Effector CD4-positive, alpha-beta T cell (primary cell): ENCODE results near the gene GJA1.
"Not testable (repeated sequence)": the region's sequence is repeated elsewhere in the genome, so short reads cannot be mapped to it uniquely, and the experiment has no call there.

Source experiments
- DNase-seq: peaks from one replicate; pipeline ENCODE4 v3.0.0-alpha.2; 2020

The GJA1 gene

GRCh38 chr6:121437851-121438651, 2.6 kb downstream of the GJA1 start:
- no peak for DNase-seq

- DNase-seq, result no peak
These were observed 3.4 kb downstream of the GJA1 start for GRCh38 chr6:121438869-121439268.

DNA sequence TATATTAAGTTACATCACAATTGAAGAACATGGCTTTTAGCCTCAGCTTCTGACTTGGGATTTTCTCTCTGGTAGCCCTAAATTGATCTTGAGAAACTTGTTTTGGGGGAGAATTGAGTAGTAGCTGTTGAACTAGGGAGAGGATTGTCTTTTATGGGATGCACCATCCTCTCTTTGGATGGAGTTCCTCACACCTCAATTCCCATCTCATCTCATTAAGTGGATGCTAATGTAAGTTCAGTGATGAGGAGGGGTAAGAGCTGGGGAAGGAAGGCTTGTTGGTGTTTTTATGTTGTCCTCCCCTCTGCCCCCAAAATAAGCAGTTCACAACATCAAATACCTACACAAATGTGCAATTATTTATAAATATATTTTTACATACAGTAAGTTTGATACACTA, 4.0 kb downstream of the GJA1 start:
- no peak for DNase-seq

DNA sequence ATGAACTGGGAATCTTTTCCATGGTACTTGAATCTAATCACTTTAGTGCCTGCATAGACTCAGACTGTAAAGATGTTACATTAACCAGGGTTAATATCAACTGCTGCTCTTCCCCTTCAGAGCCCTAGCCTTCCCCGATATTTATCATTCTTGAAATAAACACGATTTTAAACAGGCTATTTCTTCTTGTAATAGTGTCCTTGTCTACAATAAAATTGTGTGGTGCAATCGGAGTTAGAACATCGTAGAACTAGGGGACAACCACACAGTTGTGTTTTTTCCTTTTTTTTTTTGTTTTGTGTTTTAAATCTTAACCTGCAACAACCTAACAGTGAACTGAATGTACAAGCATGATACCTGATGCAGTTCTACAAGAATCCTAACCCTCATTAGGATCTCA, 4.5 kb downstream of the GJA1 start:
- no peak for DNase-seq

DNA sequence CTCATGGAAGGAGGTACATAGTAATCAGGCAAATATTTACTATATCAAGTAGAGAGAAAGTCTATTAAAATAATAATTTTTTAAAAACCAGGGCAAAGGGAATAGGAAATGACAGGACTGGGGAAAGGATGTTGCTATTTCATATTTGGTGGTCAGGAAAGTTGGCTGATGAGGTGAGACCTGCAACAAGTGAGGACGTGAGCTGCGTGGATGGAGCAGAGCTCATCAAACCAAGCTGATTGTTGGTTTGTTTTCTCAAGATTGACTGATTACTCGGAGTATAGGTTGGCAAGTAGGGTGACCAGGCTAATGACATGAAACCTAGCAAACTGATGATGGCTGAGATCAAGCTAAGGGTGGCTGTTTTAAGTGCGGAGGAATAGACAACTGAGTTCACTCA, 6.0 kb downstream of the GJA1 start:
- no peak for DNase-seq

DNA sequence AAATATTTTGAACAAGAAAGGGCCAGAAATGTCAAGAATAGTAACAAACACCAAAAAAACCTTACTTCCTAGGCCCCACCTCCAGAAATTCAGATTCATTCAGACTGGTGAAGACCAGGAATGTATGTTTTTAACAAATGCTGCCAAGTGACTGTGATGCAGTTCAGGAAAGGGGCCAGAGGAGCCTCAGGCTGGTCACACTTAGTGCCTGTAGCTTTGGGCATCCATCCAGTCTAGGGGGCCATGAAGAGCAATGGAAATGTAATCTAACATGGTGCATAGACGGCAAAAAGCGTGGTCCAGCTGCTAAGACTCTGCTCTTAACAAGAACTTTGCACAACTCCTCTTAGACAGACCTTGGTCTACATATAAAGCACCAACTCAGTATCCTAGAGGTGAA, 7.1 kb downstream of the GJA1 start:
- no peak for DNase-seq

DNA sequence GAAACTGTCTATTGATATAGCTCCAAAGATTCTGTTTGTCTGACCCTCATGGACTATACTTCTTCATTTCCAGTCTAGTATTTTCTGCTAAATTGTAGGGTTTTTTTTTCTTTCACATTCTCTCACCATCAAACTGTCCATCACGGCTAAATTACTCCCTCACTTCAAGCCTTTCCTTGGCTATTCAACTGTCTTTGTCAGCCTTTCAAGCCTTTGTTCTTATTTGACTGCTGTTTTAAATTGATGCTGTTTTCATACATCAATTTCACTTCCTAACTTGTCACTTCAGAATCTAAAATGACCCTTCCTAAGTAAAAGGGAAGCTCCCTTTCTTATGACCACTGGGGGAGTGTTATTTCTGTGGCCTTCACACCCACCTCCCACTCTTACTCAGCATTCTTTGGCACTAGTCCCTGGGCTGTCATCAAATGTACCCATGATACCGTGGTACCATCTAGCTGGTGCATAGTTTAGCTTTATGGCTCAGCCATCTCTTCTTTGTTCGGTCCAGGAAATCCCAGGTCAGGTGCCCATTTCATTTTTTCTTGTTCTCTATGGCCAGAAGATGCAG, 8.6 kb downstream of the GJA1 start:
- DNase-seq, result no peak

DNA sequence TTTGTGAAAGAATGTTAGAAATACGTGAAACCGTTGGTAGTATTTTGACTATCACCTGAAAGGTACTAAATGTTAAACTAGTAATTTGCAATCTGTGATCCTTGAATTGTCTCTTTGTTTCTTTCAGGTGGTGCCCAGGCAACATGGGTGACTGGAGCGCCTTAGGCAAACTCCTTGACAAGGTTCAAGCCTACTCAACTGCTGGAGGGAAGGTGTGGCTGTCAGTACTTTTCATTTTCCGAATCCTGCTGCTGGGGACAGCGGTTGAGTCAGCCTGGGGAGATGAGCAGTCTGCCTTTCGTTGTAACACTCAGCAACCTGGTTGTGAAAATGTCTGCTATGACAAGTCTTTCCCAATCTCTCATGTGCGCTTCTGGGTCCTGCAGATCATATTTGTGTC, 11.3 kb downstream of the GJA1 start:
- DNase-seq, result not testable (repeated sequence)

DNA sequence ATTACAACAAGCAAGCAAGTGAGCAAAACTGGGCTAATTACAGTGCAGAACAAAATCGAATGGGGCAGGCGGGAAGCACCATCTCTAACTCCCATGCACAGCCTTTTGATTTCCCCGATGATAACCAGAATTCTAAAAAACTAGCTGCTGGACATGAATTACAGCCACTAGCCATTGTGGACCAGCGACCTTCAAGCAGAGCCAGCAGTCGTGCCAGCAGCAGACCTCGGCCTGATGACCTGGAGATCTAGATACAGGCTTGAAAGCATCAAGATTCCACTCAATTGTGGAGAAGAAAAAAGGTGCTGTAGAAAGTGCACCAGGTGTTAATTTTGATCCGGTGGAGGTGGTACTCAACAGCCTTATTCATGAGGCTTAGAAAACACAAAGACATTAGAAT, 12.3 kb downstream of the GJA1 start:
- not testable (repeated sequence) for DNase-seq

DNA sequence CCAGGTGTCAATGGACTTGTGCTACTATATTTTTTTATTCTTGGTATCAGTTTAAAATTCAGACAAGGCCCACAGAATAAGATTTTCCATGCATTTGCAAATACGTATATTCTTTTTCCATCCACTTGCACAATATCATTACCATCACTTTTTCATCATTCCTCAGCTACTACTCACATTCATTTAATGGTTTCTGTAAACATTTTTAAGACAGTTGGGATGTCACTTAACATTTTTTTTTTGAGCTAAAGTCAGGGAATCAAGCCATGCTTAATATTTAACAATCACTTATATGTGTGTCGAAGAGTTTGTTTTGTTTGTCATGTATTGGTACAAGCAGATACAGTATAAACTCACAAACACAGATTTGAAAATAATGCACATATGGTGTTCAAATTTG, 13.1 kb downstream of the GJA1 start:
- DNase-seq, result not testable (repeated sequence)

- no peak for DNase-seq
These were observed 13.9 kb downstream of the GJA1 start for GRCh38 chr6:121449331-121449730.

- DNase-seq, result no peak
These were observed 14.8 kb downstream of the GJA1 start for GRCh38 chr6:121450242-121450641.

- DNase-seq, result no peak
These were observed 15.8 kb downstream of the GJA1 start for GRCh38 chr6:121451250-121451649.

- DNase-seq, result no peak
These were observed 17.7 kb downstream of the GJA1 start for GRCh38 chr6:121453191-121453590.

DNA sequence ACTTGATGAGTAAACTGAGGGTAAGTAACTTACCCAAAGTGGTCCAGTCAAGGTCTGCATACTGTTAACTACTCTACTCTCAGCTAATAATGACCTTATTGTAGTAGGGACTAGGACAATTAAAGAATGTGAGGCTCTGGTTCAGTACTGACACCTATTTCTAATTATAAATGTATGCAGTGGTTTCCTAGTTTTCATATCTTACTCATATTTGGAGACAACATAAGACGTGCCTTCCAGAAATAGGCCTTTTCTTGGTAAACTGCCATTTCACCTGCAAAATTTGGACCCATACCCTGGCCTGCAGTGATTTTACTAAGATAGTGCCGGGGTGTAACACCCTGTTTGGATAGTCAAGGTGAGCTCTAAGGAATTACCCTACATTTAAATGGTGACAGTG, 24.7 kb downstream of the GJA1 start:
- no peak for DNase-seq

- DNase-seq, result no peak
These were observed 27.6 kb downstream of the GJA1 start for GRCh38 chr6:121463087-121463486.

DNA sequence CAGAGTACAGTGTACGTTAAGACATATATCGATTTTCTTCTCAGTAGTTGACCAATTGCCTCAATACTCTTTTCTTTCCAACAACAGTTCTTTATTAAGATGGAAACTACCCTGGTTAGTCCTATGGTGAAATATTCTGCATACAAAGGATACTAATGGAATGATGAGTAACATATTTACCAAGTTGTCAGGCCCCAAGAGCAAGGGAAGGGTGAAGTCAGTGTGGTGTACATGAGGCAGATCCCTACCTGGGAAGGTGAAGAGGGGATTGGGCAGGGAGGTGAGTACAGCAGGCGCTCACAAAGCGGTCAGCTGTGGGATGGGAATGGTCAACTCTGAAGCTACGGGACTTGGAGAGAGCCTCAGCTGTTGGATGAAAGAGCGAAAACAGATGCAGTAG, 29.7 kb downstream of the GJA1 start:
- DNase-seq, result no peak

- DNase-seq, result no peak
These were observed 44.1 kb downstream of the GJA1 start for GRCh38 chr6:121479486-121480098.

GRCh38 chr6:121480099-121480713, 44.8 kb downstream of the GJA1 start:
- DNase-seq, result no peak

DNA sequence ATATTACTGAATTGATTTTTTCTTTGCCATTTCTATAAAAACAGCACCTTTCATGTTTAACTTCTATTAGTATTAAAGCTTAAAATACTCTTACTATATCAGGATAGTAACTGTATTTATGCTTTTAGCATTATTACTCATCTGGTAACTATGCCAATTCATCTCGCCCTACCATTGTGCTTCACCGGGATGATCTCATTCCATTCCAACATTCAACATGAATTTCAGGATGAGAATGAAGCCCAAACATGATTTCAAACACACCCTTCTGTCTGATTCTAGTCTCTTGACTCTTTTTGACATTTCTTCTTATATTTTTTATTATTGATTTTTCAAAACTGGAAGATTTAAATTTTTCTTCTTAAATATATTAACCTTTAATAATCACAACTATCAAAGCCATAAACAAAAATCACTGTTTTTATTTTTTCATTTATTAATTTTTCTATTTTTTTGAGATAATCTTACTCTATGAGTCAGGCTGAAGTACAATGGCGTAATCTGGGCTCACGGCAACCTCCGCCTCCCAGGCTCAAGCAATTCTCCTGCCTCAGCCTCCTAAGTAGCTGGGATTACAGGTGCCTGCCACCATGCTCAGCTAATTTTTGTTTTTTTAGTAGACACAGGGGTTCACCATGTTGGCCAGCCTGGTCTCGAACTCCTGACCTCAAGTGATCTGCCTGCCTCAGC, 46.7 kb downstream of the GJA1 start:
- no peak for DNase-seq

DNA sequence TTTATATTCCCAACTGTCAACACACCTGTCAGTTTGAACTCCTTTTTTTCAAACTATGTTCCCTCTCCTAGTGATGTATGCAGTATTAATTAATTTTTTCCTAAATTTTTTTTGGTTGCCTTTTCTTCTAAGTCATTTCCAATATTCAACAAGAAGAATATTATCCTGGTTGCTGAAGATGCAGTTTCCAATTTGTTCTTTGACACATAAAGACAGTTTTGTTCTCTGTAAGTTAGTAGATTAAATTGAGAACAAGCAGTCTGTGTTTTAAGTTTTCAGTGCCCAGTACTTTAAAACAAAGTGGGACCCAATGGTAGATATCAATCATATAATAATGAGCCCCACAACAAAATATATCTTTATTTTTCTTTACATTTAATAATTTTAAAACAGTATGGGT, 47.3 kb downstream of the GJA1 start:
- DNase-seq, result no peak

GRCh38 chr6:121485359-121485811, 49.9 kb downstream of the GJA1 start:
- no peak for DNase-seq

DNA sequence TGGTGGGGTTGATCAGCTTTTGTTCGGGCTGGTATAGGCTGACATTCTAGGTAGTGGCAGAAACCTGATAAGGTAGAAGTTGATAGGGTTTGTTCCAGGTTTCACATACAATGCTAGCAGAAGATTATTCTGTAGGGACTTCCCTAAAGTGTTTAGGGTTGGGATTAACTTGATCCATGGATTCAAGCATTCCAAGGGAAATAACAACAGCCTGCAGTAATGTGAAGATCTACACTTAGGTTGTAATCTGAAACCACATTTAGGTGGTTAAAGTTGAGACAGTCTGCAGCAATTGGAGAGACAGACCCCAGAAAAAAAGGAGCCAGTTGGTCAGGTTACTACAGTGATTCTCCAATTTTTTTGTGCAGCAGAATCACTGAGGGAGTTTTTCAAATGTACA, 56.1 kb downstream of the GJA1 start:
- DNase-seq, result no peak
